Measurements from ENCODE around the gene CHCHD6.

GRCh38 chr3:126664591-126665214 is 39.3 kb upstream of the CHCHD6 start:
- TF ChIP-seq POLR2A (IDR thresholded peaks at IDR 0.05; ENCODE audit: low read length) (no peak), GATA1 (IDR thresholded peaks at IDR 0.05; ENCODE audit: low read depth, low read length) (no peak)

Measured in erythroblast (primary cell).